Globus pallidus (tissue), 1 donor: Measurements from ENCODE around the gene WDR91.
"Not testable (repeated sequence)": the region's sequence is repeated elsewhere in the genome, so short reads cannot be mapped to it uniquely, and the experiment has no call there.

Experiments
- DNase-seq: peaks from one replicate; pipeline ENCODE4 v3.0.0-alpha.2; 2015; ENCODE audit warnings: low spot score

WDR91 gene

DNA sequence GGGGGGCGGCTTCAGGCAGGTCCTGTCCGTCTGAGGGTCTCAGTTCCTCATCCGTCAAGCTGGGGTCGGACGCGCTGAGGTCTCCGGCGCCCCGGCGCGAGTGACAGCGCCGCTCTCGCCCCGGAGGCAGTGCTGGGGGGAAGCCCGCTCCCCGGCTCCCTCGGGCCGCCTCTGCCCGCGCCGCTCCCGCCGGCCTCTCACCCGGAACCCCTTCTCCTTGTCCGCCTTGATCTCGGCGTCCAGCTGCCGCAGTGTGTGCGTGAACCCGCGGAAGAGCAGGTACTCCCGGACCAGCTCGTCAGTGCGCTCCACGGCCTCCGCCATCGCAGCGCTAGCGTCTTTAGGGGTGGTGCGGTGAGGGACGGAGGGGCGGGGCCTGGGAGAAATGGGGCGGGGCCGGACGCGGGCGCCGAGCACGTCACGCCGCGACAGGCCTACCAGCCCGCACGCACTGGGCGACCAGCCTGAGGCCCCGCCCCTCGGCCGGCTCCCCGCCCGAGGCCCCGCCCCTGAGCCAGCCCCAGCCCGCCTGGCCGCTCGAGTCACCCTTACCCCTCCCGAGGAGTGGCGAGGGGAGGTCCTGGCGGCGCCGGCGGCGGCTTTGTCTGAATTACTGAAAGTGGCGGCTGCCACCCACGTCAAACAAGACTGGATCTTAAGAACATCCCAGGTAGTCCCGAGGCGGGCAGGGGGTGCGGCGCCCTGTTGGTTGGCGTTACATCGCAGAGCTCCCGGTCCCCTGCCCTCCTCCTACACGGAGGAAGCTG is at the start of gene WDR91:
Gene WDR91 (minus strand): TSS at position 348 of the 767 bp plus-strand sequence. CDS start 24 bp downstream, at position 324.
- DNase-seq = peak; percentile 97

DNA sequence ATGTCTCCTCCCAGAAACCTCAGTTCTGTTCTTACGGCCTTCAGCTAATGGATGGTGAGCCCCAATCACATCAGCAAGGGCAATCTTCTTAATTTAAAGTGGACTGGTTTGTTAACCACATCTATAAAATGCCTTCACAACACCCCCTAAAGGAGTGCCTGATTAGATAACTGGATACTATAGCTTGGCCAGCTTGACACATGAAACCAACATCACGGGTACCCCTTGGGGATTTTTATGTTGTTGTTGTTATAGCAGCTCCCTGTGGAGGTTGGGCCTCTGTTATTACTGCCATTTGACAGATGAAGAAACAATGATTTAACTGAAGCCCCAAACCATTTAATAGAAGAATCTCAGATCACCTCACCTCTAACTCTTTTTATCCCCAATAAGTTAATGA is 49.1 kb upstream of the WDR91 start:
- DNase-seq = no peak

DNA sequence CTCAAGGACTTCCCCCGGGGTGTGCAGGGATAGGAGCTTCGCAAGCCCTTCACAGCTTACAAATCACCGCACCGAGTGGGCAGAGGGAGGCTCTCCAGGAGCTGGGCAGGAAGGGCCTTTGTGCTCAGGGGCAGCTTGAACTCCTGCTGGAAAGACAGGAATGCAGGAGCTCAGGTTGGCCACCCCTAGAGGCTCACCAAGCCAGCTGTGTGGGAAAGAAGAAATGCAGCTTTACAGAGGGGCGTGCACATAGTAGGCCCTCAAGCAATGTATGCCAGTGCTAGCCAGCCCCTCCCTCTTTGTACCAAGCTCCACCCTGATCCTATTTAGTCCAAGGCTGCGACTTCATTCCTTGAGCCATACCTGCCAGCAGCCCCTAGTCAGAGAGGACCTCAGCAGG is 48.4 kb upstream of the WDR91 start:
- no peak for DNase-seq

DNA sequence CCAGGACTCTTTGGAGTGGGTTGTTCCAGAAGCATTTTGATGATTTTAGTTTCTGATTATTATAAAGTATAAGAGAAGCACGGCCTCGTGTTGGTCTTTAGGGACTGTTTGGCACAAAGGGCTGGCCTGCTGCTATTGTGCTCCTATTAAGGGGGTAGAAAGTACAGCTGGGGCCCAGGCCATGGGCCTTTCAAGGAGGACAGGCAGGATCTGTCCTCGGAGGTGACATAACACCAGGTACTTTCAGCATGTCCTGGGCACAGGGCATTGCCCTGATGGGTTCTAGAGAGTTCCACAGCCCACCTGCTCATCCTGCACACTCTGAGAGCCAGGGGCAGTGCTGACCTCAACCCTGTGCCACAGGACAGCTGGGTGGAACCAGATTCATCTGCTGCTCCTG is 47.3 kb upstream of the WDR91 start:
- DNase-seq = no peak

DNA sequence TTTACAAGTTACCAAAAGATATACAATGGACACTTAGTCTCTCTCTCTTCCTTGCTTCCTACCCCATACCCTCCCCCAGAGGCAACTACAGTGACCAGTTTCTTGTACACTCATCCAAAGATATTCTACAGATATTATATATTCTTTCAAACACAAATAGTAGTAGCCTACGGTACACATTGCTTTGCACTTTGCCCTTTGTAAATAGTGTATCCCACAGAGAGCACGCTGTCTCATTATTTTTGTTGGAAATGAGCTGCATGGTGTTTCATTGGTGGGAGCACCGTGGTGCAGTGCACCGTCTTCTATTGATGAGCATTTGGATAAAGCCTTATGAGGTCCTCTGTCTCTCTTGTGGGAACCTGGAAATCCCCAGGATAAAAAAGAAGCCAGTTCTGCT is 46.5 kb upstream of the WDR91 start:
- no peak for DNase-seq

DNA sequence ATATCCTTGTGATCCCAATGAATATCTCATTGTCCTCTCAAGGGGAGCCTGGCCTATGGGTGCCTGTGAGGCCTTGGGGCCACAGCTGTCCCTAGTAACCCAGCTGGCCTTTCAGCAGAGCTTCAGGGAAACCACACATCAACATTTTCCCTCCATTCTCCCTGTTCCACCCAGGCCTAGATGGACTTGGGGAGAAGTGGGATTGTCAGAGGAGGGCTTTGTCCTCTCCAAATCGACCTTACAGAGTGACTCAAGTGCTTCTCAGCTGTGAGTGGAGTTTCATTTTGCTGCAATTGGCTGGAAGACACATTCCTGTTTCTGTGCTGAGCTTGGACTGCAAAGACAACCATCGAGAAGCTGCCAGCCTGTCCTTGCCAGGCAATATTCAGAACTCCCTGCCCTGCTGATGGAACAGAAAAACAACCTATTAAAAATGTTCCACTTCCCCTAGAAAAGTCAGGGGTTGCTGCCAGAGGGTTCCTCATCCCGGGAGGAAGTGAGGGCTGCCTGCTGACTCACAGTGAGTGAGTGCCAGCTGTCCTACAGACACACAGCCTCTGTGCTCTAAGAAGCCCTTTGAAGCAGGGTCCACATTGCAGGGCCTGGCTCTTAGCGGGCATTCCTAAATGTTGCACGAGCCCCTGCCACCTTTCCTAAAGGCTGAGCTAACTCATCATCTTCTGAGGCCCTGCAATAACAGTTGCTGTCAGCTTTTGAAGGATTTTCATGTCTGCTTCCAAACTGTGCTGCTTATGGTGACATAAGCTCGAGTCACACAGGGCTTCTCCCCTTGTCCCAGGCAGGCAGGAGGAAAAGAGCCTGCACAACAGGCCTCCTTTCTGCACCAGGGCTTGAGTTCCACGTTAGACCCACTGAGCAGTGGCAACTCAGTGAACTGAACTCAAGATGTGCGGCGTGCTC is 42.8 kb upstream of the WDR91 start:
- peak; percentile 94 for DNase-seq

DNA sequence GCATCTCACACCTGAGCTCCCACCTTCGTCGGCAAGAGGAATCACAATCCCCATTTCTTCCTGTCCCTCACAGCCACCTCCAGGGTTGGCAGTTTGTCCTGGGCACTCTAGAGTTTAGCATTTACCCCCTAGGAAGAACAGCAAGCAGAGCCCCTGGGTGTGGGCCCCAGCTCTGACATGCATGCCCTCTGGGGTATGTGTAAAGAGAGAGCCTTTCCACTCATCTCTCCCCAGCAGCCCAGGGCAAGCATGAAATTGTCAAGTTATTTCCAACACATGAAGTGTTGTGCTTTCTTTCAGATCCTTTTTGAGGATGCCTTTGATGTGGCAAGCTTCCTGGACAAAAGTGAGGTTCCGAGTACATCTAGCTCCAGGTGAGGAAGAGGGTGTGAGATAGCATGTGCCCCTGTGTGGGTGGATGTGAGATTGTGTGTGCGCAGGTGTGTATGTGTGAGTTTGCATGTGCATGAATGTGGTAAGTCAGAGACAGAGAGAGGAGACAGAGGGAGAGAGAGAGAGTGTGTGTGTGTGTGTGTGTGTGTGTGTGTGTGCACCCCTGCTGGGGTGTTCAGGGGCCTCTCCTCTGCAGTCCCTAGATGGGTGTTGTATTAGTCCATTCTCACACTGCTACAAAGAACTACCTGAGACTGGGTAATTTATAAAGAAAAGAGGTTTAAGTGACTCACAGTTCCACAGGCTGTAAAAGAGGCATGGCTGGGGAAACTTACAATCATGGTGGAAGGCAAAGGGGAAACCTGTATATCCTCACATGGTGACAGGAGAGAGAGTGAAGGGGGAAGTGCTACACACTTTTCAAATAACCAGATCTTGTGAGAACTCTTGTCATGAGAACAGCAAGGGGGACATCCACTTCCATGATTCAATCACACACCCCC is 40.4 kb upstream of the WDR91 start:
- no peak for DNase-seq

DNA sequence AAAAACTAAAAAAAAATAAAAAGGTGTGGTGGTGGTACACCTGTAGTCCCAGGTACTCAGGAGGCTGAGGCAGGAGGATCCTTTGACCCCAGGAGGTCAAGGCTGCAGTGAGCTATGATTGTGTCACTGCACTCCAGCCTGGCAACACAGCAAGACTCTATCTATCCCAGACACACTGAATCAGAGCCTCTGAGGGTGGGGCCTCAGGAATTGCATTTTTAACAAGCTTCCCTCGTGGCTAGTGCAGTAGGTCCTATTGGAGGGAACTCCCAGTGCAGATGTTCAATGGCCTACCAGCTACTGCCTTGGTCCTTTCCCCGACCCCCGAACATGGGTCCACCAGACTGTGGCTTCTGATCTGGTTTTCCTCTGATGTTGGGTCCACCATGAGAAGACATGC is 37.2 kb upstream of the WDR91 start:
- no peak for DNase-seq

DNA sequence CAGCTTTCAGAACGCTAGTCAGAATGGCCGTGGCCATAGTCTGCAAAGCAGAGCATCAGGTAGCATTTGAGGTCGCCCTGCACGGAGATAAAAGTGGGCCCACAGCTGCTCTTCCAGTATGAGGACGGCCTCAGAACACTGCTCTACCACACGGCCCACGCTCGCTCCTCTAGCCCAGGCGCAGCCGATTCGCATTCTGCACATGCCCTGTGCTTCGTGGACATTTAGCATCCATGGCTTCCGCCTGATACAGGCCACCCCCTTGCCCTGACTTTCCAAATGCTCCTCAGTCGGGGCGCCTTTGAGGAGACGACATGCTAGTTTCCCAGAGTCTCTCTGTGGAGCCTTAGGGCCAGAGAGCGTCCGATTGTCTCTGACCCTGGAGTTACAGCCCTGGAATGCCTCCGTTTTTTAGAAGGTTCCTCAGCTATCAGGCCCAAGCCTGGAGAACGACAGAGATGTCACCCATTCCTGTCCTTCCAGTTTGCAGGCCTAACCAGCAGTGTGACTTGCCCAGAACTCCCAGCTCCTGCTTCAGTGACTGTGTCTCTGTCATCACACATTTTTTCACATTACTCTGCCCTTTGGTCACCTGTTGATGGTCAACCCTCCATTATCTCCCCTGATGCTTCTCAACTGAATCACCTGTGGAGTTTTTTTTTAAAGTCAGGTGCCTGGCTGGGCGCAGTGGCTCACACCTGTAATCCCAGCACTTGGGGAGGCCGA is 36.6 kb upstream of the WDR91 start:
- DNase-seq = no peak

DNA sequence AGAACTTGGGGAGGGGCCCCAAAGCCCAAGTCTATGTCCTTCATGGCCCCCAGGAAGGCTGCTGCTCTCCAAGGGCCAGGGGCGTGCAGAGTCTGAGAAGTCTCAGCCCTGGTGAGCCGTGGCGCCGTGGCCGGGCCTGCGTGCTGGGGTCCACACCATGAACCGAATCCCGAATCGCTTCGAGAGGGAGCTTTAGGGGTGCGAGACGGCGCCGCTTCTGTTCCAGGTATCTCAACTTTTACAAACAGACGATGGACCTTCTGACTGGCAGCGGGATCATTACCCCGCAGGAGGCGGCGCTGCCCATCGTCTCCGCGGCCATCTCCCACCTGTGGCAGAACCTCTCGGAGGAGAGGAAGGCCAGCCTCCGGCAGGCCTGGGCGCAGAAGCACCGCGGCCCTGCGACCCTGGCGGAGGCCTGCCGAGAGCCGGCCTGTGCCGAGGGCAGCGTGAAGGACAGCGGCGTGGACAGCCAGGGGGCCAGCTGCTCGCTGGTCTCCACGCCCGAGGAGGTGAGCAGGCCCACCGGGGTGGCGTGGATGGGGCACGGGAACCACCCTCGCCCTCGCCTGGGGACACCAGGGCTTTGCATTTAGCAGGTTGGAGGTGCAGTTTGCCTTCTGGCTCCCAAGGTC is 35.0 kb upstream of the WDR91 start:
- no peak for DNase-seq

DNA sequence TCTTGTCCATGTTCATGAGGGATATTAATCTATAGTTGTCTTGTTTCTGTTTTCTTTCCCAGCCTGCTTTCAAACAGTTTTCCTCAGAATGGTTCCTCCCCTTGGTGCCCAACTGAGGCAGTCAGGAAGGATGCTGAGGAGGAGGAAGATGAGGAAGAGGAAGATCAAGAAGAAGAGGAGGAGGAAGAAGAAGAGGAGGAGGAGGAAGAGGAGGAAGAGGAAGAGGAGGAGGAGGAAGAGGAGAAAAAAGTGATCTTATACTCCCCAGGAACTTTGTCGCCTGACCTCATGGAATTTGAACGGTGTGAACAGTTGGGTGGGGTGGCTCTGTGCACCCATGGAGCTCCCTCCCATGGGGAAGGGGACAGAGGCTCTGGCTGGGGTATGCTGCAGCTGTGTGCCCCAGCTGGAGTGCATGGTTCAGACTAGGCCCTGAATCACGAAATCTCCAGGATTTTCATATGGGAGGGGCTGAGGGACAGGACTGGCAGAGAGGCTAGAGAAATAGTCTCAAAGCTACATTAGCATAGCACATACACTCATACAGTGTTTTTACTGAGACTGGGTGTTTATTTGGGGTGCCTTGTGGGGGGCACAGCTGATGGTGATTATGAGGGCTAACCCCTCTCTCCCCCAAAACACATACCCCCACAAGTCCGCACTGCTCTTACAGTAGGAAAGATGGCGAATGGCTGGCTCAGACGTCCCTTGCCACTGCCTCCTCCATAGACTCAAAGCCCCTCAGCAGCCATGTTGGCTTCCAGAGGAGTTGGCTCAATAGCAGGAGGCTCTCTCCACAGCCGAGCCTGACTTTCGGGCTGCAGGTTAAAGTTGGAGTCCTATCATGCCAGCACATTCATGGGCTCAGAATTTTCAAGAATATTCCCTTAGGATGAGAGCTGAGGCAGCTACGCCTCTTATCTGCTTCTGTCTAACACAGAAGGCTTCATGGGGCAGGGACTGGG is 34.2 kb upstream of the WDR91 start:
- DNase-seq = no peak

DNA sequence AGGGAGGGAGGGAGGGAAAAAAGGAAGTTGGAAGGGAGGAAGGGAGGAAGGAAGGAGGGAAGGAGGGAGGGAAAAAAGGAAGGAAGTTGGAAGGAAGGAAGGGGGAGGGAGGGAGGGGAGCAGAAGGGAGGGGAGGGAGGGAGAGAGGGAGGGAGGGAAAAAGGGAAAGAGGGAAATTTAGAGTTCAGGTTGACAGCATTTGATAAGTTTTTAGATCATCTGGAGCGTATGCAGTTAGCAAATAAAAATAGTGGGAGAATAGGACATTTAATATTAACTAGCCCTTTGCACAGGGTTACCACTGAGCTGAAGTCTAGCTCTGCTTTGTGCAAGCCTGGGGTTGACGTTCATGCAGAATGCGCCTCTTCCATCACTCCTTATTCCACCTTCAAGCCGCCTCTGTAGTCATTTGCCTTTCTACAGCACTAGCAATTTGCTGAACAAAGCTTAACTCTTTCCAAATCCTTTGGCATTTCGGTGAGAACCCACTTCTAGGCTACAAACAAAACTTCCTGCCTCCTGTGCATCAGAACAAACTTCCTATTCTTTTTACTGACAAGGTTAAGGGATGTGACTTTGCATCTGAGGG is 30.9 kb upstream of the WDR91 start:
- no peak for DNase-seq

DNA sequence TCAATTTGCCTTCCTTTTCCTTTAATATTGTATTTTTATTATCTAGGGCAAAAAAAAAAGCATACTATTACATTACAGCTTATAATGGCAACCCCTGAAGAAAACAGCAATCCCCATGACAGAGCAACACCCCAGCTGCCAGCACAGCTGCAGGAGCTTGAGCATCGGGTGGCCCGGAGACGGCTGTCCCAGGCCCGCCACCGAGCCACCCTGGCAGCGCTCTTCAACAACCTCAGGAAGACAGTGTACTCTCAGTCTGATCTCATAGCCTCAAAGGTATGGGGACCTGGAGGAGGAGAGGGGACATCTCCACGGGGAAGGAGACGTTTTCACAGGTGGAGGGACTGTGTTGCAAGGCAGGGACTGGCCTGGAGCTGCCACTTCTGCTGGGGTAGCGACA is 29.1 kb upstream of the WDR91 start:
- peak; percentile 48 for DNase-seq

DNA sequence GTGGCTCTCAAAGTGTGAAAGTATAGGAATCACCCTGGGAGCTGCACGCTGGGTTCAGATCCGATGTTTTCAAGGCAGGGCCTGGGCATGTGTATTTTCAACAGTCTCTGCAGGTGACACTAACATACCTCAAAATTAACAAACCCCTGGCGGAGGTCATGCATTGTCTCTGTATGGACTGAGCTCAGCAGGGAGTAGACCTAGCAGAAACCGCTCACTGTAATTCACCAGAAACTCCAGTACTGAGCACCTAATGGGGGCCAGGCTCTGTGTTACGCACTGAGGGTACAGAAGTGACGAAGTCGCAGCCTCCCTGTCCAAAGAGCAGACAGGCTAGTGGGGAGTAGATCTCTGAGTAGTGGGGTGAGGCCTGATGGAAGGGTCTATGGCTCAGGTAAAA is 27.9 kb upstream of the WDR91 start:
- no peak for DNase-seq

DNA sequence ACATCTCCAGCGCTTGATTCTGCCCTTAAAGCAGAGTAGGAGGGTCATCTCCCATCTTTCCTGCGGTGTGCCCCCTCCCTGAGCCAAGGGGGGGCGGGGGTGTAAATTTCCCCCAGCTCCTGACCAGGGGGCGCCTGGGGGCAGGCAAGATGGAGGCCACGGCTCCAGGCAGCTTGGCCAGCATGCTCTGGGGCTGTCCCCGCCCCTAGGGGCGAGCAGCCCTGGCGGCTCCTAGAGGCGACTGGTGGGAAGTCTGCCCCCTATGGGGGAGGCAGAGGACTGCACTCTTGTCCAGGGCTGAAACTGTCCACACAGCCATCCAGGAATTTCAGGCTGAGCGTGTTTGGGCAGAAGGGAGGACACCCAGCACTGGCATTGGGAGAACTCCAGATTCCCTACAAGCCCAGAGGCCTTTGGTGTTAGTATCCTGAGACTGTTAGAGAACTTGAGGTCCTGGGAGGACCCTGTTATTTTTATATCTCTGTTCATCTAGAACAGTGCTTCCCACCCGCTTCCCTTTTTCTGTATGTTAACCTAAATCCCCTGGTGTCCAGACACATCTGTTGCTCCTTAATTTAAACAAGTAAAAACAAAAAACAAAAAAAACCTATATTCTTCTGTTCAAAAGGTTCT is 26.9 kb upstream of the WDR91 start:
- no peak for DNase-seq

DNA sequence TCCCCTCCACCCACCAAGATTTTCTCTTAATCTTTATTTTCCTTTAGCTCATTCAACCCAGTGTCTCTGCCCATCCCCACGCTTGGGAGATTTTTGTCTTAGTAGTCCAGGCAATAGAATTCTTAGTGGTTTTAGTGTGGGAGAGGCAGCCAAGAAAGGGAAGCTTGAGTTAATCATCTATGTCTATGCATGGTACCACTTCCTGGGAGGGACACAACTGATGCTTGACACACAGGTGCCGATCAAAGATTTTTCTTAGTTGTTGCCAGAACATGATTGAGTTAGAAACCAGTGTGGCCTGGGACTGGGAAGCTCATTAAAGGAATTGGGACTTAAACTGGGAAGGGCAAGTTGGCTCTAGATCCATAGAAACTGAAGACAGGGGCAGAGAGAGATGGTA is 25.4 kb upstream of the WDR91 start:
- DNase-seq = no peak

DNA sequence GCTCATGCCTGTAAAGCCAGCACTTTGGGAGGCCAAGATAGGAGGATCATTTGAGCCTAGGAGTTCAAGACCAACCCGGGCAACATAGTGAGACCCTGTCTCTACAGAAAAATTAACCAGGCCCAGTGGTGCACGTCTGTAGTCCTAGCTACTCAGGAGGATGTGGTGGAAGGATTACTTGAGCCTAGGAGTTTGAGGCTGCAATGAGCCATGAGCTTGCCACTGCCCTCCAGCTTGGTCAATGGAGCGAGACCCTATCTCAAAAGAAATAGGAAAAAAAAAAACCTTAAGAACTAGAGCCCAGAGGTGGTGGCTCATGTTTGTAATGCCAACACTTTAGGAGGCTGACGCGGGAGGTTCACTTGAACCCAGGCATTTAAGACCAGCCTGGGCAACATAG is 24.5 kb upstream of the WDR91 start:
- no peak for DNase-seq

DNA sequence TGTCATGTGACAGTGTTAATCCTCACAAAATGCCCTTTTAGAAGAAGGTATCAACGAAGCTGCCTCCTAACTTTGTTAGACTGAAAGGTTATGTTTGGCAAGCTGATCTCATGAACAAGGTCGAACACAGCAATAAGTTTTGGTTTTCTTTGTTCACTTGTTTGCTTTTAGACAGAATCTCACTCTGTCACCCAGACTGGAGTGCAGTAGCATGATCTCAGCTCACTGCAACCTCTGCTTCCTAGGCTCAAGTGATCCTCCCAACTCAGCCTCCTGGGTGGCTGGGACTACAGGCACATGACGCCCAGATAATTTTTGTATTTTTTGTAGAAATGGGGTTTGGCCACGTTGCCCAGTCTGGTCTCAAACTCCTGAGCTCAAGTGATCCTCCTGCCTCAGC is 23.4 kb upstream of the WDR91 start:
- no peak for DNase-seq

DNA sequence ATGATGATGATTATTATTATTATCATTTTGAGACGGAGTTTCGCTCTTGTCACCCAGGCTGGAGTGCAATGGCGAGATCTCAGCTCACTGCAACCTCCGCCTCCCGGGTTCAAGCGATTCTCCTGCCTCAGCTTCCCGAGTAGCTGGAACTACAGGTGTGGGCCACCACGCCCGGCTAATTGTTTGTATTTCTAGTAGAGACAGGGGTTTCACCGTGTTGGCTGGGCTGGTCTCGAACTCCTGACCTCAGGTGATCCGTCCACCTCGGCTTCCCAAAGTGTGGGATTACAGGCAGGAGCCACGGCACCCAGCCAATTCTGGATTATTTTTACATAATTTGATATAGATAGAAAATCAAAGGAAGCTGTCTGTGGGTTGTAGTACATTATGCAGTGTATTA is 22.8 kb upstream of the WDR91 start:
- DNase-seq = not testable (repeated sequence)
